CD4-positive, alpha-beta T cell treated with Interleukin-15 for 1 hour (primary cell): ENCODE measurements around the gene TENM4.
"Not testable (repeated sequence)": the region's sequence is repeated elsewhere in the genome, so short reads cannot be mapped to it uniquely, and the experiment has no call there.

Experiments
- DNase-seq: peaks from one replicate; pipeline ENCODE4 v3.0.0-alpha.2; 2020

The TENM4 gene

DNA sequence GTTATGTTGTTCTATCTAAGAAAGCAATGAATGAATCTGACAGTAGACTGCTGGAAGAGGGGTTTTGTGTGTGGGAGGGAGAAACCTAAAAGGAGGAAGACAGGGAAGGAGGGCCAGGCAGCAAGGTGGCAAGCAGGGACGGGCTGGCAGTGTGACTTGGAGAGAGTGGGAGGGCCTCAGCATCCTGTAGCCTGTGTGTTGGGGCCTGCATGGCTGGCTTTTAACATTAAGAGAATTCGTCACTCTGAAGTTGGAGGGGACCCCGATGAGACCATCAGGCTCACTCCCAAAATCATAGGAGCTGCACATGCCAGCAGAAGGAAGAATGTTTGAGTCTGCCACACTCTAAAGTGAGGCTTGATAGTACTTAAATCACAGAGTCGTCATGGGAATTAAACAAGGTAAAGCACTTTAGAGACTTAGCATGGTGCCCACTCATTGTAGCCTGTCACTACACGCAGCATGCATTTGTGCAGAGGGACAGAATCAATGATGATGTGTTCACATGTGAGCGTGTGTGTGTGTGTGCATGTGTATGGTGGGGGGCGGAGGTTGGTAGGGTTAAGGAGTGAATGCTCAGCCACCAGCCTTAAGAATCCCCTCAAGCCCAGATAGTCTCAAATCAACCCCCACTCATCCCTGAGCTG, 199.5 kb downstream of the TENM4 start:
- no peak for DNase-seq

DNA sequence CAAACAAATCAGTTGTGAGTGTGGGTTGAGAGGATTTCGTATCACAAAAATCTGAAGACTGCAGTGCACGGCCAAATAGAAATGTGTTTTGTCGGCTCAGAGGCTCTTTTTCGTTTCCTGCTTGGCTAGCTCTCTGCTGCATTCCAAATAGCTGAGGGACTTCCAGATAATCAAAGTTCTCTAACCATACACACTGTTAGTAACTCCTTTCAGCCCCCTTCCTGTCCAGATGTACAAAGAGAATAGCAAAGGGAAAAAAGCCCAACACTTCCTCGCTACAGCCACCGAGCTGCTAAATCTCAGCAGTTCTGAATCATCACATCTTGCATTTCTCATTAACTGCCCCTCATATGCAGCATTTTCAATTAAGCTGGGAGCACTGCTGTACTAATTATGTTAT, 203.1 kb downstream of the TENM4 start:
- DNase-seq = no peak

GRCh38 chr11:79237091-79237490, 203.7 kb downstream of the TENM4 start:
- no peak for DNase-seq

- no peak for DNase-seq
These were observed 204.3 kb downstream of the TENM4 start for GRCh38 chr11:79236541-79236971.

GRCh38 chr11:79235696-79236095, 205.1 kb downstream of the TENM4 start:
- DNase-seq = no peak

- DNase-seq = no peak
These were observed 208.5 kb downstream of the TENM4 start for GRCh38 chr11:79232346-79232745.

DNA sequence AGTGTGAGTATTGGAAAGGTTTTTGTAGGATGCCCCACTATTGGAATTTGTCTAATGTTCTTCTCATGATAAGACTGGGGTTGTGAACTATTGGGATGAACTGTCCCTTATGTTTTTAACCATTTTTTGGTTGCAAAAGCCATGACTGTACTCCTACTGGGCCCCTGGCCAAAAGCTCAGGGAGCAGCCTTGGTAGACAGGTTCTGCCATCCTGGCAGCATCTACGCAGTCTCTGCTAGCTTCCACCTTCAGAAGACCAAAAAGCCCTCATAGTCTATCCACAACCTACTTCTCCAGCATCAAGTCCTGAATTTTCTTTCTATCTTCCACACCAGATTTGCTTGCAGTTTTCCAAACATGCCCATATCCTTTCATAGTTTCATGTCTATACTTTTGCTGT, 211.8 kb downstream of the TENM4 start:
- no peak for DNase-seq

DNA sequence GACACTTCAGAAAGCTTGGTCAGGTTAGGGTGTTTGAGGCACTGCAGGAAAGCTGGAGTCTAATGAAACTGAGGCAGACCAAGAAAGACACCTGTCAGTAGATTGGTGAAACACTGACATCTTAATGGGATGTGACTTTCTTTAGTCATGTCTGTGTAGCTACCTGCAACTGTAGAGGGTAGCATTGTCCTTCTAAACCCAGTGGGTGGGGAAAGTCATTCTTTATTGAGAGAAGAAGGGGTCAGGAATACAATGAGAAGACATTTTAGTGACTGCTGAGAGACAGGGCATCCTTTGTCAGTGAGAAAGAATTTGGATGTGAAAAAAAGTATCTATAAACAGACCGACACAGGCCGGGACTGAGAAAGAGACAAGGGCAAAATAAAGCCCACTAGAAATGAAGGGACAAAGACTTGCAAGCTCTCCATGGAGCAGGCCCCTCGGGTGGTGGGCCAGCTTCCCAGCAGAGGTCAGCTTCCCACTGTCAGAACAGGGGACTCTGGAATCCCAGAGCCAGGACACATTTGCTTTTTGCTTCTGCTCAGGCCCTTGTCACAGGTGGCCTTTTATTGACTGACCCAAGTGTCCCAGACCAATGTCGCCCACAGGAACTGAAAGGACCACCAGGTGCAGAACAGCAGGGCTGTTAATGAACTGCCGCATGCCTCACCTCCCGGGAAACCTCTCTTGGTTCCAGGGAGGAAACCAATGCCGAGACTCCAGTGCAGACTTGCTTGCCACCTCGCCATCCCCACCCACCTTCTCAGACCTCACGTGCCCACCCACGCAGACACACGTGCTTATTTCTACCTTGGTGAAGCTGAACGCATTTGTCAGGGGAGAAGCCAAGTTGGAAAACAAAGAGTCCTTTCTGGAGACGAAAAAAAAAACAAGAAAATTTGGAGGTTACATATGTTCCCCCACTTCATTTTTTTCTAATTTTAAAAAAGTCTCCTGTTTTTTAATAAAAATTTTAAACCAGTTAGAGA, 212.8 kb downstream of the TENM4 start:
- no peak for DNase-seq

GRCh38 chr11:79227308-79227707, 213.5 kb downstream of the TENM4 start:
- no peak for DNase-seq

GRCh38 chr11:79226126-79226525, 214.7 kb downstream of the TENM4 start:
- no peak for DNase-seq

- not testable (repeated sequence) for DNase-seq
These were observed 218.7 kb downstream of the TENM4 start for GRCh38 chr11:79222163-79222562.

DNA sequence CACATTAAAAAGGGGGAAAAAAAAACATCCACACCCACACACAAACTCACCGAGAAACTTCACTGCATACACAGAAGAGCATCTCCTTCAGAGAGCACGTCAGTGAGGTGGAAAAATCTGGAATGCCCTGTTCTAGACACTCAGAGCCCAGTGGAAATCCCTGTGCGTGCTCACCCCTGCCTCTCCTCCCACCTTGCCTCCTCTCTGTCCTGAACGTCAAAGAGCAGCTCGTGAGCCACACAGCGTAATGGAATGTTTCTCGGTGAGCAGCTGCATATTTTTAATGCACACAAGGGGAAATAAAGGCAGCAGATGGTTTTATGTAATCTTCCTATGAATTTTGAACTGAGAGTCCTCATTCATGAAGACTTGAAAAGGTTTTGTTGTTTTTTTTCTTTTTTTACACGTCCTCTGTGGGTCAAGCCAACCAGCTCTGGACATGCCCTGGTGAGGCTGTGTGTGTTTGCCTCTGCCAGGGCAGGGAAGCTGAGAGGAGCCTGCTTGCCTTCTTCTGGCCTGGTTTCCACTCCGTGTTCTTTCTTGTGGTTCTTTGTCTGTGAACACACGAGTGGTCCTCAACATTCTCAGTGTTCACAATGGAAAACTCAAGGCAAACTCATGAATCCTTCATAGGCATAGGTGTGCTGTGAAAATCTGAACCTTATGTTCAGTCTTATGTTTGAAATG, 219.2 kb downstream of the TENM4 start:
- DNase-seq = no peak

- DNase-seq = no peak
These were observed 220.7 kb downstream of the TENM4 start for GRCh38 chr11:79220171-79220570.

GRCh38 chr11:79219186-79220045, 221.4 kb downstream of the TENM4 start:
- DNase-seq = no peak

DNA sequence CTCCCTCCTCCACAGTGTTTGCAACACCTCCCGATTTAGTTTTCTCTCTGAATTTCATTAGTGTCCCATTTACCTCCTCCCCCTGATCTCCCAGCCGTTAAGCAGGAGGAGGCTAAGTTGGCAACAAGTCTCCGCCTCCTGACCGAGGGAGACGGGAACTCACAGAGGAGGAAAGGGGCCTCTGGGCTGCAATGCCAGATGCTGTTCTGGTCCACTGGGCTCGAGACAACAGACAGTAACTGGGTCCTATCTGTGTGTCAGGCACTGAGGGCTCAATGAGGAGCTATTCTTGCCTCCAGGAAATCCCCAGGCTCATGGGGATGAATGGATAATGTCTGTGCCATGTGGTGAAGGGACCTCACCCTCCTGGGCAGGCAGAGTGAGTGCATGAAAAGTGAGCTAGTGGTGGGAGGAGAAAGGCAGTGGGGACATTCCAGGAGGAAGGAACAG, 228.1 kb downstream of the TENM4 start:
- DNase-seq = no peak

DNA sequence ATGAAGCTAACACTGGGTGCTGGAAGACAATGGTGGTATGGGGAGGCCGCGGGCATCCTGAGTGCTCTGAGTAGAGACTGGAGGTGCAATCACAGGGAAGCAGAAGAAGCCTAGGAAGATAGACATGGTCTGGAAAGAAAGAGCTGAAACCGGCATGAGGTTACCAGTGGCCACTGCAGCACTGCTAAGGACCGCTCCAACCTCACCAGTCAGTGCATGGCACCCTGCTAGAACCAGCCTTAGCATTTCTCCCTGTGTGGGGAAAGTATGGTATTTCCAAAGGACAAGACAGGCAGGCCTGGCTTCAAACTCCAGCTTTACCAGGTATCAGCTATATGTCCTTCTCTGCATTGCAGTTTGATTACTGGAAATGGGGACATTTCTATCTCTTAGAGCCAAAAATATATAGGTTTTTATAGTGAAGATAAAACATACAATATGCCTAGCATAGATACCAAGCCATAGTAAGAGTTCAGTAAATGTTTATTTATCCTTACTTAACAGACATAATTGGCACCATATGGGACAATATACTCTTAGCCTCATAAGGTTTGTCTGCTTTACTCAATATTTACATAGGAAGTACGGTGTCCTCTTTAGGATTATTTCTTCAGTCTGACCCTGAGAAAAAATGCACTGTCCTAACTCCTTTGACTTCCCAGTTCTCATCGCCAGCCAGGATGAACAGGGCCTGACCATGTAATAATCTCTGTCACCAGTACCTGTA, 231.1 kb downstream of the TENM4 start:
- no peak for DNase-seq

DNA sequence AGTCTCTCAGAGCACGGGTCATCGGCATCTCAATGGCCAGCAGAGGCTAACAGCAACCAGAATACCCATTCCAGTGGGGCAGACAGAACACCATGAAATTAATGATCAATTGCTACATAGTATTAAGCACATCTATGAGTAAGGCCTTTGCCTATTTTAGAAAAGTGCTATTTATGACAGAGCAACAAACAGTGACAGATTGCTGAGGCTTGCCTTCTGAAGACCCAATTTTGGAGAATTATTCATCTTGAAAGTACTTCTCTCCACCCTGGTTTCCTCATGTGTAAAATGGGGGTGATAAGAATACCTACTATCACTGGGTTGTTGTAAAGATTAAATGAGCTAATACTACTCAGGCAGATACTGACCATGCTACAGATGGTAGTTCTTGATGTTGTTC, 232.7 kb downstream of the TENM4 start:
- DNase-seq = no peak

DNA sequence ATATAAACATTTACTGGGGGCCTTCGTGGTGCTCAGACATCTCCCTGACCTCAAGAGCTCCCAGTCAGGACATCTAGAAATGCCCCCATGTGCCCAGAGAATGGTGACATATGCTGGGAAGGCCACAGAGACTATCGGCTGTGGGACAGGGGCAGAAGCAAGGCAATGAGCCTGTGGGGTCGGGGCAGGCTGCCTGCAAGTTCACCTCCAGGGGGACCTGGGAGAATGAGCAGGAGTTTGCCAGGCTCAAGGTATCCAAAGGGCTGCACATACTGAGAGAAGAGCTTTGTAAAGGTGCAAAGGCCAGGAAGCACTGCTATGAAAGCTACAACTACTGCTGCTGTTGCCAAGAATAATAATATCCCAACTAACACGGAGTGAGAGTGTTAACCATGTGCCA, 233.9 kb downstream of the TENM4 start:
- DNase-seq = no peak

GRCh38 chr11:79205786-79206185, 235.0 kb downstream of the TENM4 start:
- no peak for DNase-seq

DNA sequence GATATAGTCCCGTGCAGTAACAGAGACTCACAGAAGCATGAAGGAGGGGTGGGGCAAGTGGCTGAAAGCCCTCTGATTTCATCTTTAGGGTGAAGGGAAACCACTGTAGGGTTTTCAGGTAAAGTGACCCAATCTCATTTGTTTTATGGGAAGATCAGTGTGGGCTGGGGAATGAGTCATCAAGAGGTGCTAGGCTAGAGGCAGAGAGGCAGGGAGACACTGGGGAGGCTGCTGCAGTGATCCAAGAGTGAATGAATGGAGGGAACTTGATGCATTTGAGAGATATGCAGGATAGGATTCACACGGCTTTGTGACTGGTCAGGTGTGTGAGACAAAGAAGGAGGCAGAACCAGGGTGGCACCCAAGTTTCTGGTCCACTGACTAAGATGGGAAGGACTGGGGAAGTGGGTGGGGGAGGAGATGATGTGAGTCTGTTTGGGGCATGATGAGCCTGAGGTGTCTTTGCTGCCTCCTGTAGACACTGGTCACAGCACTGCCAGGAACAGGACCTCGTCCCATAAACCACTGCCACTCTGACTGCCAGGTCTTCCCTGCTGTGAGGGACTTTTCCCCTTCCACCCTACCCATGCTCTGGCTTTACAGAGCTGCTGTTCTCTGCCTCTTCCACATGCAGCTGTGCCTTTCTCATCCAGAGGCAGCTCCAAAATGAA, 239.0 kb downstream of the TENM4 start:
- no peak for DNase-seq

GRCh38 chr11:79200398-79201070, 240.3 kb downstream of the TENM4 start:
- DNase-seq = no peak
